Measurements from ENCODE around the gene GPR25. TPM values are rescaled to one million over a fixed set of nuclear protein-coding genes. Genes with fewer than 3 reads are reported as not detected.

The GPR25 gene
- total RNA-seq, 2 donors from 2014 or later: not detected

DNA sequence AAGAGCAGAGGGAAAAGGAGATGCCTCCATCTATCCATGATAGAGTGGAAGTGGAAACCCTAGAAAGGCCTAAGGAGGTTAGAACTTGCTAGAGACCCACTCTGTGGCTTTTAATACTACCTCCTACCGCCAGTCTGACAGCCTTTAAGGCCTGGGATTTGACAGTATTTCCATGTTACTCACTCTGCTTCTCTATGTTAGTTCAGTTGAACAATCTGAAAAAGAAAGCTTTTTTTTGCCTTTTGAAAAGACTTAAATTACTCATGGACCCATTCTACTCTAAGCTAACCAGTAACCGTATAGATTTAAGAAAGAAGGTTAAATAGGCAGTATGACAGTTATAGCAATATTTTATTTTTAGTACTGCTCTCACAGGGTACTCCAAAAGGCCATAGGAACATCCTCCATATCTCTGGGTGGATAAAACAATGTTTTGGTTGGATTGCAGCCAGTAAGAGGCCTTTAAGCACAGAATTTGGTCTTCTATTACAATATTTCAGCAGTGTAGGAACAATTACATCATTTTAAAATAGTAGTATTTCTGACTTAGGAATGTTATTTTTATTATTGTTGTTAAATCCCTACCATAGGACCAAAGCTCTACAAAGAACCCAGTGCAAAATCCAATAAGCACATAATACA lies 15.9 kb upstream of the GPR25 start:
- DNase-seq (ENCODE audit: low spot score): no peak
- Histone ChIP-seq H3K36me3 (peaks cover 16% of the 10 kb centered on the region), H3K4me1 (ENCODE audit: control insufficient read depth in 1 of 2, low read depth in 2 of 2) (peaks cover 0 to 6% of the 10 kb centered on the region in 2 donors), H3K9me3 (no peaks in the 10 kb centered on the region), H3K4me3 (no peak overlapping the region), H3K27me3 (replicated peaks; ENCODE audit: insufficient read depth) (no peaks in the 10 kb centered on the region), H3K27ac (no peak overlapping the region)
- TF ChIP-seq, protein P1, sequence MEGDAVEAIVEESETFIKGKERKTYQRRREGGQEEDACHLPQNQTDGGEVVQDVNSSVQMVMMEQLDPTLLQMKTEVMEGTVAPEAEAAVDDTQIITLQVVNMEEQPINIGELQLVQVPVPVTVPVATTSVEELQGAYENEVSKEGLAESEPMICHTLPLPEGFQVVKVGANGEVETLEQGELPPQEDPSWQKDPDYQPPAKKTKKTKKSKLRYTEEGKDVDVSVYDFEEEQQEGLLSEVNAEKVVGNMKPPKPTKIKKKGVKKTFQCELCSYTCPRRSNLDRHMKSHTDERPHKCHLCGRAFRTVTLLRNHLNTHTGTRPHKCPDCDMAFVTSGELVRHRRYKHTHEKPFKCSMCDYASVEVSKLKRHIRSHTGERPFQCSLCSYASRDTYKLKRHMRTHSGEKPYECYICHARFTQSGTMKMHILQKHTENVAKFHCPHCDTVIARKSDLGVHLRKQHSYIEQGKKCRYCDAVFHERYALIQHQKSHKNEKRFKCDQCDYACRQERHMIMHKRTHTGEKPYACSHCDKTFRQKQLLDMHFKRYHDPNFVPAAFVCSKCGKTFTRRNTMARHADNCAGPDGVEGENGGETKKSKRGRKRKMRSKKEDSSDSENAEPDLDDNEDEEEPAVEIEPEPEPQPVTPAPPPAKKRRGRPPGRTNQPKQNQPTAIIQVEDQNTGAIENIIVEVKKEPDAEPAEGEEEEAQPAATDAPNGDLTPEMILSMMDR (IDR thresholded peaks at IDR 0.05): no peak
- no peak for ATAC-seq (ENCODE audit: insufficient number of reproducible peaks, low FRiP score, low read depth)

DNA sequence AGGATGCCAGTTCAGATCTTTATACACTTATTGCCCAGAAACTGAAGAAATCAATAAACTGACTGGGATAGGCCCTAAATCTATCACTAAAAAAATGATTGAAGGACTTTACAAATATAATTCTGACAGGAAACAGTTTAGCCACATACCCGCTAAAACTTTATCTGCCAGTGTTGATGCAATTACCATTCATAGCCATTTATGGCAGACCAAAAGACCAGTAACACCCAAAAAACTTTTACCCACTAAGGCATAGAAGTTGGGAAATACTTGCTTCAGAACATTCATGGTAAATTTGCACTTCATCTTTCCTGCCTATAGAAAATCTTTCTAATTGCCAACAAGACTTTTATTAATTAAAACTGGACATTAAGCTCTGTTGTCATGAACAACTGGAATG lies 15.0 kb upstream of the GPR25 start:
- no peak for DNase-seq (ENCODE audit: low spot score)
- no peak overlapping the region for H3K27ac ChIP-seq

DNA sequence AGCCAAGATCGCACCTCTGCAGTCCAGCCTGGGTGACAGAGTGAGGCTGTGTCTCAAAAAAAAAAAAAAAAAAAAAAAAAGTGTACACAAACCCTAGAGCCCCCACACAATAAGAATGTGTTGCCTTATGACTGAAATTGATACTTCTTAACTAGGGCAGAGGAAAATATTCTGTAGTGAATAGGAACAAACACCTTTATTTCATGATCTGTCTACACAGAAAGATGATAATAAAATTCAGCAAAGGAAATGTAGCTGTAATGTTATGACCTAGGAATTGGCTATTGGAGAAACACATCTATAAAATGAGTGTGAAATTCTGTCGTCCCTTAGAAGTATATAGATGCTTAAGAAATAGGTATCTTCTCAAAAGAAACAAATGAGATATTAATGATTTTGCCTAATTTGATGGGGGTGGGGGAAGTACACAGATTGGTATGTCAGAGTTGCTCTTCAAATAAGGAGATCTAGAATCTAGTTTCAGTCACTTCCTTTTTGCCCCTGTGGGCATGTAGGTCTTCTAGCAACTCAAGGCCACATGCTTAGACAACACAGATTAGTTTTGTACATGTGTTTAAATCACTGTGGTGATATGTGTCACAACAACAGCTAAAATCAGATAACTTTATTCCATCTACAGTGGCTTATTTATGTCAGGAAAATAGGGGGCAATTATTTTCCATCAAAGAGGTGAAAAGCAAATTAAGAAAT lies 10.7 kb upstream of the GPR25 start:
- TF ChIP-seq, protein P1 (IDR thresholded peaks at IDR 0.05): no peak
- no peaks in the 10 kb centered on the region for H3K27me3 ChIP-seq (replicated peaks; ENCODE audit: insufficient read depth)
- H3K36me3 ChIP-seq: peaks cover 12% of the 10 kb centered on the region
- no peak overlapping the region for H3K4me3 ChIP-seq
- no peaks in the 10 kb centered on the region for H3K9me3 ChIP-seq
- no peak overlapping the region for H3K27ac ChIP-seq
- H3K4me1 ChIP-seq (ENCODE audit: control insufficient read depth in 1 of 2, low read depth in 2 of 2): peaks cover 0 to 1% of the 10 kb centered on the region in 2 donors
- ATAC-seq (ENCODE audit: insufficient number of reproducible peaks, low FRiP score, low read depth) (no peak), DNase-seq (ENCODE audit: low spot score) (no peak)

More for the DNA sequence above, 15.0 kb upstream of the GPR25 start:
- Histone ChIP-seq H3K36me3 (peaks cover 19% of the 10 kb centered on the region), H3K4me1 (ENCODE audit: control insufficient read depth in 1 of 2, low read depth in 2 of 2) (peaks cover 0 to 6% of the 10 kb centered on the region in 2 donors), H3K9me3 (no peaks in the 10 kb centered on the region), H3K27me3 (replicated peaks; ENCODE audit: insufficient read depth) (no peaks in the 10 kb centered on the region), H3K4me3 (no peak overlapping the region)
- no peak for ATAC-seq (ENCODE audit: insufficient number of reproducible peaks, low FRiP score, low read depth)
- TF ChIP-seq, protein P1 (IDR thresholded peaks at IDR 0.05): no peak

DNA sequence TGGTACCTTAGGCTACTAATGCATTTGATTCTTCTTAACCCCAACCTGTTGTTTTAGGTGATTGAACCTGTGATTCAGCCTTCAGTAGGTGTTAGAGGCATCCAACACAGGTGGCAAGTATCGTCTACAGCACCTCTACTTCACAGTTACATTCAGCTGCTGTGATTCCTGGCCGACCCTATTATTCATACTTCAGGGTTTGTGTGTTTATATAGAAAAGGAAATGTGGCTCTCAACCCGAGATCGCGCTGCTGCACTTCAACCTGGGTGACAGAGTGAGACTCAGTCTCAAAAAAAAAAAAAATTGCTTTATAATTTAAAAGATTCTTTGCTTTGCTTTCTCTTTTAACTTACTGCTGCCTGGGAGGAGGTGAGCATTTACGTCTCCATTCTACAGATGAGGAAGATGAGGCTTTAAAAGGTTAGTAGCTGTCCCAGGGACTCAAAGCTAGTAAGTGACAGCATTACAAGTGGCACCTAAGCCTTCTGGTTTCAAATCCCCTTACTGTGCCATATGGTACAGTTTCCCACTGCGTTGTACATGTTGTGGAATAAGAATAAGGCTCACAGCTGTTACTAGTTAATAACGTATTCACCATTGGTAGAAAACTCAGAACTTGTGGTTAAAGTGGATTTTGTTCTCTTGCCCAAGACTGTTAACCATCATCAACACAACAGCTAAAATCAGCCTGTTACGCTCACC lies 9.9 kb upstream of the GPR25 start:
- Histone ChIP-seq H3K9me3 (no peaks in the 10 kb centered on the region), H3K36me3 (peaks cover 12% of the 10 kb centered on the region), H3K4me3 (no peak overlapping the region), H3K4me1 (ENCODE audit: control insufficient read depth in 1 of 2, low read depth in 2 of 2) (no peaks in the 10 kb centered on the region), H3K27me3 (replicated peaks; ENCODE audit: insufficient read depth) (no peaks in the 10 kb centered on the region), H3K27ac (no peak overlapping the region)
- ATAC-seq (ENCODE audit: insufficient number of reproducible peaks, low FRiP score, low read depth) (no peak), DNase-seq (ENCODE audit: low spot score) (no peak)
- TF ChIP-seq, protein P1 (IDR thresholded peaks at IDR 0.05): no peak

DNA sequence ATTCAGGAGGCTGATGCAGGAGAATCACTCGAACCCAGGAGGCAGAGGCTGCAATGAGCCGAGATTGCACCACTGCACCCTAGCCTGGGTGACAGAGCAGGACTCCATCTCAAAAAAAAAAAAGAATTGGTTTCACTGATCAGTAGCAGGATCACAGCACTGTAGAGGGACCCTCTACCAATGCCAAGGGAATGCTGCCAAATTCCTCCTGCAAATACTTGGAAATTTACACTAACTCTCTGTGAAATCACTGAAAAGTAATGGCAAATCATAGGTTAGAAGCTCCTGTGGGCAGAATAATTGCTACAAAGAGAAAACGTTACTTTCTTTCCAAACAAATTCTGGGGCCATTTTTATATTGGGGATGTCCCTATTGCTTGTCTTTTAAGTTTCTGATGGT lies 6.7 kb upstream of the GPR25 start:
- no peak for DNase-seq (ENCODE audit: low spot score)
- H3K36me3 ChIP-seq: peaks cover 12% of the 10 kb centered on the region
- no peaks in the 10 kb centered on the region for H3K27me3 ChIP-seq (replicated peaks; ENCODE audit: insufficient read depth)
- no peaks in the 10 kb centered on the region for H3K4me1 ChIP-seq (ENCODE audit: control insufficient read depth in 1 of 2, low read depth in 2 of 2)
- ATAC-seq (ENCODE audit: insufficient number of reproducible peaks, low FRiP score, low read depth): no peak
- no peak overlapping the region for H3K4me3 ChIP-seq
- H3K9me3 ChIP-seq: no peaks in the 10 kb centered on the region
- H3K27ac ChIP-seq: no peak overlapping the region
- TF ChIP-seq, protein P1 (IDR thresholded peaks at IDR 0.05): no peak

Measured in thoracic aorta (tissue), 2 donors.